ENCODE data around the gene DUS2.
"Not testable (repeated sequence)": the region's sequence is repeated elsewhere in the genome, so short reads cannot be mapped to it uniquely, and the experiment has no call there.

Gene DUS2

GRCh38 chr16:67998779-67999688, 24.1 kb upstream of the DUS2 start, which contains the start of gene DPEP2:
Gene DPEP2 (minus strand): TSS chr16:67999484. CDS start chr16:67993212, 6,272 bp downstream.
- not testable (repeated sequence) for DNase-seq (ENCODE audit: low read depth in 2 of 2)

GRCh38 chr16:67999985-68000384, 23.1 kb upstream of the DUS2 start:
- no peak for DNase-seq (ENCODE audit: low read depth in 2 of 2)

- no peak for DNase-seq (ENCODE audit: low read depth in 2 of 2)
Observed at GRCh38 chr16:68000450-68000849, 22.6 kb upstream of the DUS2 start.

GRCh38 chr16:68003031-68003430, 20.1 kb upstream of the DUS2 start:
- DNase-seq (ENCODE audit: low read depth in 2 of 2) = peak in 1 of 2 experiments; percentile 3

- no peak for DNase-seq (ENCODE audit: low read depth in 2 of 2)
Observed at GRCh38 chr16:68005211-68005610, 17.9 kb upstream of the DUS2 start.

- no peak for DNase-seq (ENCODE audit: low read depth in 2 of 2)
Observed at GRCh38 chr16:68005786-68006286, 17.2 kb upstream of the DUS2 start.

- DNase-seq (ENCODE audit: low read depth in 2 of 2) = no peak
Observed at GRCh38 chr16:68009157-68009735, 13.8 kb upstream of the DUS2 start.

GRCh38 chr16:68009872-68010271, 13.2 kb upstream of the DUS2 start:
- DNase-seq (ENCODE audit: low read depth in 2 of 2) = not testable (repeated sequence)

GRCh38 chr16:68013440-68013839, 9.6 kb upstream of the DUS2 start:
- no peak for DNase-seq (ENCODE audit: low read depth in 2 of 2)

GRCh38 chr16:68015681-68016080, 7.4 kb upstream of the DUS2 start, which contains the start of gene DPEP2NB:
Gene DPEP2NB (minus strand): TSS chr16:68015911. CDS start chr16:68015770, 141 bp downstream.
- no peak for DNase-seq (ENCODE audit: low read depth in 2 of 2)

- DNase-seq (ENCODE audit: low read depth in 2 of 2) = no peak
Observed at GRCh38 chr16:68019167-68019680, 3.9 kb upstream of the DUS2 start.

- no peak for DNase-seq (ENCODE audit: low read depth in 2 of 2)
Observed at GRCh38 chr16:68021490-68021889, 1.6 kb upstream of the DUS2 start.

GRCh38 chr16:68022278-68022727, 781 bp upstream of the DUS2 start:
- no peak for DNase-seq (ENCODE audit: low read depth in 2 of 2)

- no peak for DNase-seq (ENCODE audit: low read depth in 2 of 2)
Observed at GRCh38 chr16:68028996-68029395, 5.9 kb downstream of the DUS2 start.

GRCh38 chr16:68030108-68030507, 7.0 kb downstream of the DUS2 start:
- DNase-seq (ENCODE audit: low read depth in 2 of 2) = not testable (repeated sequence)

GRCh38 chr16:68031951-68032350, 8.9 kb downstream of the DUS2 start:
- DNase-seq (ENCODE audit: low read depth in 2 of 2) = no peak

GRCh38 chr16:68033101-68033500, 10.0 kb downstream of the DUS2 start:
- DNase-seq (ENCODE audit: low read depth in 2 of 2) = no peak

GRCh38 chr16:68035227-68035626, 12.1 kb downstream of the DUS2 start:
- no peak for DNase-seq (ENCODE audit: low read depth in 2 of 2)

- DNase-seq (ENCODE audit: low read depth in 2 of 2) = no peak
Observed at GRCh38 chr16:68037841-68038597, 14.9 kb downstream of the DUS2 start.

- peak; percentile 10 to 19 for DNase-seq (ENCODE audit: low read depth in 2 of 2)
Observed at GRCh38 chr16:68040506-68041288, 17.6 kb downstream of the DUS2 start.

GRCh38 chr16:68041783-68042182, 18.7 kb downstream of the DUS2 start:
- DNase-seq (ENCODE audit: low read depth in 2 of 2) = no peak

Measured in fibroblast of skin of left quadriceps (primary cell).